H1 (cell line): ENCODE measurements around the gene MUSTN1. TPM values are rescaled to one million over a fixed set of nuclear protein-coding genes. Genes with fewer than 3 reads are reported as not detected.

Source experiments
- CTCF ChIA-PET: fragments of 300-600 bp; sonication (Branson Sonifier 250); formaldehyde crosslinking; loops from one replicate; lab custom pipeline; 2021; ENCODE audit not compliant: partially characterized antibody; lab: Charles Lee
- POLR2A ChIA-PET: fragments of 300-600 bp; sonication (Branson Sonifier 250); formaldehyde crosslinking; loops from one replicate; lab custom pipeline; 2021; ENCODE audit warnings: inconsistent platforms; ENCODE audit not compliant: partially characterized antibody; lab: Charles Lee
- DNase-seq, 2 experiments: peaks; one replicate each; pipeline versions ENCODE4 v3.0.0 to v3.0.0-alpha.2; 2010 to 2022; ENCODE audit warnings: low spot score in 2 of 2, low read depth in 1 of 2, mixed read lengths in 1 of 2
- FAIRE-seq: peaks from 2 replicates; lab custom pipeline; 2011; peaks lifted over from hg19 to GRCh38; lab: Jason Lieb, UNC
- H2AFZ ChIP-seq: 2 replicates; pipeline ENCODE4 v1.8.1; 2012; ENCODE audit warnings: low read length, inconsistent platforms
- H2AK5ac ChIP-seq: 2 replicates; pipeline ENCODE4 v1.6.1; 2013; ENCODE audit warnings: low read depth, low read length
- H2BK120ac ChIP-seq: replicated peaks from 2 replicates; pipeline ENCODE3; 2013; ENCODE audit warnings: low read depth, low read length, inconsistent platforms
- H2BK12ac ChIP-seq: 2 replicates; pipeline ENCODE4 v1.6.1; 2013; ENCODE audit warnings: low read depth, low read length
- H2BK15ac ChIP-seq: 2 replicates; pipeline ENCODE4 v1.6.1; 2013; ENCODE audit warnings: low read length
- H2BK20ac ChIP-seq: 2 replicates; pipeline ENCODE4 v1.6.1; 2013; ENCODE audit warnings: low read length
- H2BK5ac ChIP-seq: 2 replicates; pipeline ENCODE4 v1.6.1; 2013; ENCODE audit warnings: low read depth, low read length
- H3K14ac ChIP-seq: 2 replicates; pipeline ENCODE4 v1.6.1; 2013; ENCODE audit warnings: inconsistent platforms; ENCODE audit not compliant: insufficient read length
- H3K18ac ChIP-seq: 2 replicates; pipeline ENCODE4 v1.6.1; 2013; ENCODE audit warnings: low read length; ENCODE audit errors: extremely low read depth
- H3K23ac ChIP-seq: 2 replicates; pipeline ENCODE4 v1.6.1; 2013; ENCODE audit warnings: inconsistent platforms; ENCODE audit not compliant: insufficient read length
- H3K23me2 ChIP-seq: 2 replicates; pipeline ENCODE4 v1.6.1; 2013; ENCODE audit warnings: low read depth, low read length
- H3K27ac ChIP-seq: 2 replicates; pipeline ENCODE4 v1.6.1; 2011; ENCODE audit warnings: low read depth, low read length, inconsistent platforms
- H3K27me3 ChIP-seq, 4 experiments: replicated peaks in 1 of 4; 1 replicate in 1 of 4; 2 replicates in 3 of 4; pipeline versions ENCODE4 v1.6.1 to v1.8.1; 2011 to 2013; ENCODE audit warnings: low read length in 3 of 4, mild to moderate bottlenecking in 3 of 4, inconsistent platforms in 2 of 4, mixed read lengths in 2 of 4, moderate library complexity in 1 of 4; ENCODE audit not compliant: control insufficient read depth in 3 of 4, insufficient read depth in 3 of 4; ENCODE audit errors: extremely low read depth in 1 of 4
- H3K36me3 ChIP-seq, 4 experiments: 2 replicates each; pipeline versions ENCODE4 v1.6.1 to v1.8.1; 2011 to 2013; ENCODE audit warnings: mild to moderate bottlenecking in 4 of 4, low read length in 3 of 4, moderate library complexity in 2 of 4, control low read depth in 1 of 4, inconsistent platforms in 1 of 4; ENCODE audit not compliant: insufficient read depth in 4 of 4, control insufficient read depth in 2 of 4
- H3K4ac ChIP-seq: replicated peaks from 2 replicates; pipeline ENCODE3; 2013; ENCODE audit warnings: low read length, low read depth, mixed read lengths, inconsistent platforms; ENCODE audit not compliant: insufficient read length
- H3K4me1 ChIP-seq, 4 experiments: replicated peaks in 1 of 4; 1 replicate in 1 of 4; 2 replicates in 3 of 4; pipeline versions ENCODE4 v1.6.1 to v1.8.1; 2011 to 2013; ENCODE audit warnings: low read length in 3 of 4, inconsistent platforms in 2 of 4, mixed read lengths in 1 of 4; ENCODE audit not compliant: insufficient read depth in 4 of 4, control insufficient read depth in 3 of 4
- H3K4me2 ChIP-seq, 2 experiments: 2 replicates each; pipeline versions ENCODE4 v1.6.1 to v1.8.1; 2011 to 2013; ENCODE audit warnings: low read depth in 2 of 2, low read length in 2 of 2, control low read depth in 1 of 2, inconsistent platforms in 1 of 2, mild to moderate bottlenecking in 1 of 2; ENCODE audit not compliant: insufficient read depth in 1 of 2
- H3K4me3 ChIP-seq, 4 experiments: fragments of 200-600, 300-600 bp in 1 of 4; sonication (generic), shearing (Covaris generic), sonication (Bioruptor Twin) in 1 of 4; 2 replicates each; pipeline versions ENCODE4 v1.5.1 to v1.8.1; 2011 to 2016; ENCODE audit warnings: low read length in 4 of 4, low read depth in 3 of 4, control low read depth in 2 of 4, inconsistent platforms in 2 of 4, mild to moderate bottlenecking in 2 of 4, mixed read lengths in 1 of 4, moderate library complexity in 1 of 4; ENCODE audit not compliant: insufficient read depth in 2 of 4; ENCODE audit errors: extremely low read depth in 1 of 4
- H3K56ac ChIP-seq: replicated peaks from 2 replicates; pipeline ENCODE3; 2013; ENCODE audit warnings: low read depth, mild to moderate bottlenecking, mixed read lengths, low read length, inconsistent platforms; ENCODE audit not compliant: insufficient read length
- H3K79me1 ChIP-seq: 2 replicates; pipeline ENCODE4 v1.6.1; 2013; ENCODE audit warnings: low read depth, low read length, control low read depth
- H3K79me2 ChIP-seq, 2 experiments: 2 replicates each; pipeline versions ENCODE4 v1.6.1 to v1.8.1; 2012 to 2013; ENCODE audit warnings: low read length in 2 of 2, mild to moderate bottlenecking in 2 of 2, inconsistent platforms in 1 of 2; ENCODE audit not compliant: insufficient read depth in 2 of 2, control insufficient read depth in 1 of 2
- H3K9ac ChIP-seq, 4 experiments: replicated peaks in 1 of 4; 1 replicate in 1 of 4; 2 replicates in 3 of 4; pipeline versions ENCODE4 v1.6.1 to v1.8.1; 2011 to 2013; ENCODE audit warnings: low read depth in 3 of 4, low read length in 3 of 4, control low read depth in 2 of 4, mild to moderate bottlenecking in 2 of 4, moderate library complexity in 2 of 4, inconsistent platforms in 1 of 4; ENCODE audit errors: extremely low read depth in 1 of 4
- H3K9me3 ChIP-seq, 2 experiments: 2 replicates each; pipeline versions ENCODE4 v1.6.1 to v1.8.1; 2012 to 2013; ENCODE audit warnings: mild to moderate bottlenecking in 2 of 2, moderate library complexity in 2 of 2, control low read depth in 1 of 2, inconsistent platforms in 1 of 2, low read depth in 1 of 2, low read length in 1 of 2, mixed read lengths in 1 of 2; ENCODE audit not compliant: insufficient read depth in 2 of 2
- H4K20me1 ChIP-seq, 2 experiments: replicated peaks in 1 of 2; 2 replicates each; pipeline versions ENCODE3 to v1.8.1; 2011 to 2013; ENCODE audit warnings: inconsistent platforms in 2 of 2, low read length in 2 of 2, mild to moderate bottlenecking in 1 of 2; ENCODE audit not compliant: insufficient read depth in 2 of 2, control insufficient read depth in 1 of 2
- H4K5ac ChIP-seq: 2 replicates; pipeline ENCODE4 v1.6.1; 2013; ENCODE audit warnings: low read length, low read depth, mixed read lengths, inconsistent platforms; ENCODE audit not compliant: insufficient read length
- H4K8ac ChIP-seq: 2 replicates; pipeline ENCODE4 v1.8.0; 2013; ENCODE audit warnings: mild to moderate bottlenecking, moderate library complexity, low read length, inconsistent platforms; ENCODE audit not compliant: insufficient read depth; ENCODE audit errors: extremely low read depth
- H4K91ac ChIP-seq: replicated peaks from 2 replicates; pipeline ENCODE3; 2013; ENCODE audit warnings: low read length, mixed read lengths, inconsistent platforms; ENCODE audit not compliant: insufficient read length
- CHD1 ChIP-seq: IDR thresholded peaks from 2 replicates; pipeline ENCODE4 v1.6.1; 2012; ENCODE audit warnings: low read depth, low read length, improper control_type of control experiment
- EP300 ChIP-seq, 2 experiments: IDR thresholded peaks; 1 replicate in 1 of 2; 2 replicates in 1 of 2; pipeline ENCODE4 v1.6.1; 2011 to 2012; ENCODE audit warnings: low read depth in 2 of 2, low read length in 2 of 2, mild to moderate bottlenecking in 2 of 2, borderline replicate concordance in 1 of 2, inconsistent platforms in 1 of 2, moderate library complexity in 1 of 2
- NANOG ChIP-seq: IDR thresholded peaks from 2 replicates; pipeline ENCODE4 v1.6.1; 2011; ENCODE audit warnings: low read length, low read depth, mild to moderate bottlenecking, inconsistent platforms; ENCODE audit not compliant: insufficient read depth, poor library complexity, severe bottlenecking
- RAD21 ChIP-seq, 2 experiments: IDR thresholded peaks in 1 of 2; conservative IDR thresholded peaks in 1 of 2; 2 replicates each; pipeline ENCODE4 v1.6.1; 2011; ENCODE audit warnings: low read depth in 2 of 2, low read length in 2 of 2, improper control_type of control experiment in 1 of 2, inconsistent platforms in 1 of 2, mild to moderate bottlenecking in 1 of 2, moderate library complexity in 1 of 2
- SIX5 ChIP-seq: IDR thresholded peaks from 2 replicates; pipeline ENCODE4 v1.6.1; 2011; ENCODE audit warnings: mild to moderate bottlenecking, low read depth, low read length
- SUZ12 ChIP-seq: fragments of 200-600 bp; sonication (generic); IDR thresholded peaks from 2 replicates; pipeline ENCODE4 v1.6.1; 2012; ENCODE audit warnings: mild to moderate bottlenecking, inconsistent platforms, low read length, moderate library complexity, mixed read lengths
- TAF7 ChIP-seq: optimal IDR thresholded peaks from 2 replicates; pipeline ENCODE3; 2011; ENCODE audit warnings: low read depth, mild to moderate bottlenecking, inconsistent platforms, low read length, moderate library complexity, borderline replicate concordance
- WGBS, 2 experiments: shearing (Covaris generic) in 1 of 2; methylation state at CpG; one replicate each; pipeline versions ENCODE4 v1.1.6 to v1.1.7; 2013 to 2015; ENCODE audit warnings: low lambda C conversion rate in 2 of 2, mixed read lengths in 2 of 2, inconsistent platforms in 1 of 2, low coverage in 1 of 2, missing lambda C conversion rate in 1 of 2; ENCODE audit not compliant: insufficient replicate concordance in 2 of 2, insufficient coverage in 1 of 2, insufficient read length in 1 of 2; ENCODE audit errors: extremely low coverage in 1 of 2, missing lambda C conversion rate in 1 of 2; 5-methylcytosine and 5-hydroxymethylcytosine counted together
- polyA plus RNA-seq, 7 experiments: library from polyadenylated mRNA; depleted of rRNA in 3 of 7; stranded (reverse) in 5 of 7; unstranded in 2 of 7; fragments of >200 nt in 5 of 7; fragments of 200-250 nt in 2 of 7; gene quantifications; 1 replicate in 5 of 7; 2 replicates in 1 of 7; 4 replicates in 1 of 7; pipeline versions ENCODE4 v1.2.1 to v1.2.3, GENCODE V29; 2011 to 2013; ENCODE audit warnings: missing spikeins in 2 of 7, mixed read lengths in 2 of 7
- total RNA-seq: library from RNA; stranded (reverse); fragmentation: NEBNext Ultra II Directional; extraction: Animal tissue kit (Norgen Biotek cat#: 25700); gene quantifications from 2 replicates; pipeline ENCODE4 v1.2.1, GENCODE V29; 2021
- TF ChIP-seq, protein P1 (sequence below): IDR thresholded peaks from 2 replicates; pipeline ENCODE4 v1.6.1; 2011; ENCODE audit warnings: low read length, improper control_type of control experiment
- TF ChIP-seq, protein P2 (sequence below): IDR thresholded peaks from 2 replicates; pipeline ENCODE4 v1.6.1; 2011; ENCODE audit warnings: low read depth, mild to moderate bottlenecking, low read length; ENCODE audit not compliant: insufficient read depth

MUSTN1 gene
- total and polyA plus RNA-seq, 2 of the 8 experiments (the other 6 are each of a cell fraction or from before 2014, with no cell fraction given), result 1.1 to 2.4 TPM

DNA sequence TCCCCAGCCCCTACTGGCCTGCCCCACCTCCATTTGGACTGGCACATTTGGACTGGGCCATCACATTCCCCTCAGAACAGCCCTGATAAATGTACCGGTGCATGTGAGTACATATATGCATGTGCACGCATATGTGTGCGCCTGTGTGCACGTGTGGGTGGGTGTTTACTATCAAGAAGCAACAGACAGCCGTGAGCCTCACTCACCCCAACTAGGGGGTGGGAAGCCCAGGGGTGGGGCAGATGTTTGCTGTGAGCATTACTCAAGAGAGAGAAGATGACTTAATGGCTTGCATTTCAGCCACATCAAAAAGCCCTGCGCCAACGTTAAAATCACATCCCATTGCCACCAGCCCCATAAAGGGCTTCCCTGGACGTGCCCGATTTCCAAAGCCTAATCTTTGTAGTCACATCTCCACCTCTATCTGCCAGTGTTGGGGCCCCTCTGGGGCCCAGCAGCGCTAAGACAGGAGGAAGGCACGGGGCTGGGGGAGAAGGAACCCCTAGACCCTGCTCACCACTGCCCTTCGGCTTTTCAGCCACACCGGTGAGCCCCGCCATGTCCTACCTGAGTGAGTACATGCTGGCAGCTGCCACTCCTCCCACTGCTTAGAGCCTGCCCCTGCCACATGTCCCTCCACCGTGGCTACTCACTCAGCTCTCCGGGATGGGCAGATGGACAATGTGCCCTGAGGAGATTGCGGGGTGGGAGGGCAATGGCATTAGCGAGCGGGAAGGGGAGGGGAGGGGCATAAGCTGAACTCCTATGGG is 29.4 kb downstream of the MUSTN1 start:
- Histone ChIP-seq H3K79me1 (no peaks in the 10 kb centered on the region), H3K56ac (no peak overlapping the region), H3K9me3 (no peaks in the 10 kb centered on the region), H3K23me2 (peaks cover 5% of the 10 kb centered on the region; the same call in 1 of the 2 replicates), H4K8ac (peak overlapping the region; percentile 77; the same call in 1 of the 2 replicates), H3K4me1 (no peaks in the 10 kb centered on the region), H3K14ac (no peak overlapping the region), H2AFZ (no peak overlapping the region), H3K27ac (no peak overlapping the region), H2AK5ac (no peak overlapping the region), H2BK5ac (no peak overlapping the region), H3K27me3 (no peaks in the 10 kb centered on the region; a peak in 1 of 7 replicates), H3K23ac (no peak overlapping the region), H4K91ac (no peak overlapping the region), H4K20me1 (peaks cover 0 to 2% of the 10 kb centered on the region in 2 experiments), H2BK15ac (no peak overlapping the region), H2BK120ac (no peak overlapping the region), H3K9ac (no peak overlapping the region), H3K4me2 (no peak overlapping the region), H4K5ac (no peak overlapping the region), H3K4me3 (no peak overlapping the region), H3K18ac (no peak overlapping the region), H3K36me3 (no peaks in the 10 kb centered on the region), H3K4ac (no peak overlapping the region), H3K79me2 (no peaks in the 10 kb centered on the region), H2BK12ac (no peak overlapping the region), H2BK20ac (no peak overlapping the region)
- ChIA-PET POLR2A (interaction anchor here (1.1 kb wide), 1 partner anchor 13 kb away, joined by 3 read pairs; no protein-coding TSS in a partner anchor), CTCF (interaction anchor here (1.3 to 1.5 kb wide), 2 partner anchors 13 to 16 kb away, joined by 7 to 8 read pairs; no protein-coding TSS in a partner anchor)
- WGBS, 2 experiments, result 89% methylated on average over 17 of the region's 19 CpGs; no CpG with 5 or more reads in 1 of the 2 experiments
- DNase-seq (no peak), FAIRE-seq (no peak)
- TF ChIP-seq NANOG (no peak), RAD21 (IDR thresholded peaks at IDR 0.05 in 1 of 2, conservative IDR thresholded peaks at IDR 0.05 in 1 of 2; ENCODE audit: low read depth in 2 of 2, low read length in 2 of 2) (no peak), EP300 (IDR thresholded peaks at IDR 0.05; ENCODE audit: borderline replicate concordance in 1 of 2, low read depth in 2 of 2, low read length in 2 of 2) (no peak), SIX5 (no peak), TAF7 (no peak), SUZ12 (no peak), CHD1 (no peak)
- TF ChIP-seq, protein P1, sequence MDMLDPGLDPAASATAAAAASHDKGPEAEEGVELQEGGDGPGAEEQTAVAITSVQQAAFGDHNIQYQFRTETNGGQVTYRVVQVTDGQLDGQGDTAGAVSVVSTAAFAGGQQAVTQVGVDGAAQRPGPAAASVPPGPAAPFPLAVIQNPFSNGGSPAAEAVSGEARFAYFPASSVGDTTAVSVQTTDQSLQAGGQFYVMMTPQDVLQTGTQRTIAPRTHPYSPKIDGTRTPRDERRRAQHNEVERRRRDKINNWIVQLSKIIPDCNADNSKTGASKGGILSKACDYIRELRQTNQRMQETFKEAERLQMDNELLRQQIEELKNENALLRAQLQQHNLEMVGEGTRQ, result no peak
- TF ChIP-seq, protein P2, sequence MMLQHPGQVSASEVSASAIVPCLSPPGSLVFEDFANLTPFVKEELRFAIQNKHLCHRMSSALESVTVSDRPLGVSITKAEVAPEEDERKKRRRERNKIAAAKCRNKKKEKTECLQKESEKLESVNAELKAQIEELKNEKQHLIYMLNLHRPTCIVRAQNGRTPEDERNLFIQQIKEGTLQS, result no peak
